HCT116 (cell line): ENCODE measurements around the gene IER5L.

Experiments used
- EZH2 ChIP-seq: fragments of 200-600 bp; sonication (generic); IDR thresholded peaks from 2 replicates; pipeline ENCODE4 v1.6.1; 2017; ENCODE audit warnings: antibody characterized with exemption, mixed run types
- POLR2A ChIP-seq: IDR thresholded peaks from 2 replicates; pipeline ENCODE4 v1.7.0; 2011; ENCODE audit warnings: borderline replicate concordance; ENCODE audit not compliant: insufficient read depth, insufficient read length; ENCODE audit errors: extremely low read depth

DNA sequence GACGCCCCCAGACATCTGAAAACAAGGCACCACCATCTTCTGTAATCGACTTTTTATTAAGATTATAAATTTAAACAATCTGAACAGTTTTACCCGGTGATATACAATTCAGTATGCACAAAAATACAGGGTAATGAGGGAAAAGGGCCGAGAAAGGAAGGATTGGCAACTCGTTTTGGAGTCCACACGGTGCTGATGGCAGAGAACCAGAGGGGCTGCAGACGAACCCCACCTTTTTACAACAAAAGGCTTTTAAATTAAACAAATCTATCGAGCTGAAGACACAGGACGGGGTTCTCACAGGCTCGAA, 2.6 kb downstream of the IER5L start:
- TF ChIP-seq EZH2 (no peak), POLR2A (no peak)
